ENCODE data around the gene ARL6IP4.

The ARL6IP4 gene

GRCh38 chr12:122991623-122992275 lies 11.3 kb downstream of the ARL6IP4 start:
- DNase-seq, result no peak

DNA sequence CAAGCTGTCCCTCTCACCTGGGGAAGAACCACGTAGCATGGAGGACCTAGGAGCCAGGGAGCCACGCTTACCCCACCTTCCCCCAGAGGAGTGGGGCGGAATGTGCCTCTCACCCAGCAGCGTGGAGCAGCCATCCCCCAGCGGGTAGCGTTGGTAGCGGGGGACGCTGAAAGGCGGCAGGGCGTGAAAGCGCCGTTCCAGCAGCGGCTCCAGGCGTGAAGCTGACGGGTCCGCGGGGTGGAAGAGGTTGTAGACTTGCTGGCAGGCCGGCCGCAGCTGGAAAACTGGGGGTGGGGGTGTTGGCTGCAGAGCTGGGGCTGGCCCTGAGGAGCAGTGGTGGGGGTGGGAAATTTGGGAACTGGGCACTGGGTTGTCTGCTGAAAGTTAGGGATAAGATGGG lies 11.9 kb downstream of the ARL6IP4 start:
- no peak for DNase-seq

DNA sequence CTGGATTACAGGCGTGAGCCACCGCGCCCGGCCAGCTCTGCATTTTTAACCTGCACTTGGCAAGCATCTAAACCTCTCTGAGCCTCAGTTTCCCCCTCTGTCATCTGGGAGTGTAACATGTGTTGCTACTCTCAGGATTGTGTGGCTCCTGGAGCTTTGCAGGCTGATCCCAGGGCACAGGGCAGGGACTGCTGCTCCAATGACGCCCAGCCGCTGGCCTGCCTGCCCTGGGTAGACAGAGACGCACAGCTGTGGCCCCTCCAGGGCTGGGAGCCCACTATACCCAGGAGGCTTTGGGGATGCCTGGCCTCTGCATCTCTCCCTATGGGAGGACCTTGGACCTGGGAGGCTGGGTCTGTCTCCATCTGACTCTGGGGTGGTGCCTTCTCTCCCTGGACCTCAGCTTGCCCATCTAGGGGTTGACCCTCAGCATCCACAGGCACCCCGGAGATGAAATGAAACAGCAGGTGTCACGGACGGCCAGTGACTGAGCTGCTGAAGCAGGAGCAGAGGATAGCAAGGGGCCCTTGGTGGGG lies 13.7 kb downstream of the ARL6IP4 start:
- no peak for DNase-seq

- no peak for DNase-seq
These were observed 14.5 kb downstream of the ARL6IP4 start for GRCh38 chr12:122994781-122995502.

- no peak for DNase-seq
These were observed 15.2 kb downstream of the ARL6IP4 start for GRCh38 chr12:122995503-122996187.

- no peak for DNase-seq
These were observed 15.7 kb downstream of the ARL6IP4 start for GRCh38 chr12:122996188-122996601.

DNA sequence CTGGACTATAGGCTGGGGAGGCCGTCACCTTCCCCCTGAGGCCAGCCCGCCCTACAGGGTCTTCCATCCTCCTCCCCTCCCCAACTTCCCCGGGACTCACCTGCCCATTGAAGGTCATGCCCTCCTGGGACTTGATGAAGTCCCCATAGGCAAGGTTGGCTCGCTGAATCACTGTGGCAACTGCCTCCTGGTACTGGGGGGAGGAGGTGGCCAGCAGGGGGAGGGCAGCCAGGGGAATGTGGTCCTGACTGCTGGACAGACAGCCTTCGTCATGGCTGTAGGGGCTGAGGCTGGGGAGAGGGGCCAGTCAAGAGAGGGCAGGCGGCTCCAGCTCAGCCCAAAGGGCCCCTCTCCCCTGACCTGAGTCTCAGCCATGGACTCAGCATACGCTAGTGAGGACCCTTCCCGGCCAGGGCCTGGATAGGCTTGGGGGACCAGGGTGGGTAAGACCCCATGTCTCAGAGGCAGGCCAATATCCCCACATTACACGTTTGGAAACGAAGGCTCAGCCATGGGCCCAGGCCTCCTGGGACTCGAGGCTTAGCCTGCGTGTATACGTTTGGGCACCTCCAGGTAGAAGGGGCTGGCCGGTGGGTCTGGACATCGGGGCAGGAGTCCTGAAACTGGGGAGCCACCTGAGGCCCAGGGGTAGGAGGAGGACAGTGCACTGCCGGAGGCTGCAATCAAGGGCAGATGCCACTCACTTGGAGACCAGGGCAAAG lies 16.3 kb downstream of the ARL6IP4 start:
- DNase-seq, result no peak

GRCh38 chr12:122997343-122998250 lies 17.1 kb downstream of the ARL6IP4 start:
- no peak for DNase-seq

GRCh38 chr12:122998316-122998715 lies 17.8 kb downstream of the ARL6IP4 start:
- no peak for DNase-seq

DNA sequence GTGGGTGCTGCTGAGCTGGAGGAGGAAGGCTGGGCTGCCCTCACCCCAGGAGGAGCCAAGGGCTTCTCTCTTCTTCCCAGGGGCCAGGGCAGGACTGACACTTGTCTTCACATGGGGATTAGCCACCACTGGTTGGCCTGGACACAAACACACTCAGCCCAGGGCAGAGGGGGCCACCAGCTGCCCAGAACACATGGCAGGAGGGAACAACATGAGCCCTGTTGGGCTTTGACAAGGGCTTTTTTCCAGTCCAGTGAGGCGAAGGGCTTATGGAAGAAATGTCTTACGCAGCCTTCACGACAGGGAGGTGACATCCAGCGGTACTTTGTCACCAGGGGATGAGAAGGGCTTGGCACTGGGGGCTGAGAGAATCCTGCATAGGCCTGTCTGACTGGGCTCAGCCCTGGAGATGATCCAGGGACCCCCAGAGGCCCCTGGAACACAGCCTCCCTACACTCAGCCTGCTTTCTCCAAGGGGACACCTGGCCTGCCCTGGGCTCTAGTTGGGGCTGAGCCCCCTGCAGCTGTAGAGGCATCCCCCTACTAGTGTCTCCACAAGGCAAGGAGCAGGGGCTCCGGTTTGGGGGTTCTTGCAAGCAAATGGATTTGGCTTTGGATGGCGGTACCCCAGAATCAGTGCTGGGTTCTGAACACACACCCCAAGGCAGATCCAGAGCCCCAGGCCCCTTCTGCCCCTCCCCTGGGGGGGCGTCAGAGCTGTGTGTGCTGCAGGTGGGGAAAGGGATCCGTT lies 18.9 kb downstream of the ARL6IP4 start:
- no peak for DNase-seq

DNA sequence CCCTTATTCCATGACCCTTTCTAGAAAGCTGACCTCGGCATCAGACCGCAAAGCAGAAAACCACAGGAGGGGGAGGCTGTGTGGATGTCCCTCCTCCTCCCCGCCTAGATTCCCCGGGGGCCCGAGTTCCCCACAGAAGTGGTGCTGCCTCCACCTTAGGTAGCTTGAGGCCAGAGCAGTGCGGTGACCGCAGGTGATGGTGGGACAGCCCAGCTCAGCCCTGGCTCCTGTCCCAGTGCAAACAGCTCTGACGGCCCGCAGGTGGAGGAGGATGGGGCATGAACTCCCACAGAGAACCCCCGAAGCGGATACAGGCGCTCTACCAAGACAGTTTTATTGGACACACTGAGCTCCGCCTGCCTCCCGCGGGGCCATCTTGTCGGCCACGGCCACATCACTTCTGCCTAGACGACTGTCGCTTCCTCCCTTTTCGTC lies 19.5 kb downstream of the ARL6IP4 start:
- DNase-seq, result no peak

- no peak for DNase-seq
These were observed 20.1 kb downstream of the ARL6IP4 start for GRCh38 chr12:123000578-123000977.

- no peak for DNase-seq
These were observed 21.0 kb downstream of the ARL6IP4 start for GRCh38 chr12:123001464-123001863.

GRCh38 chr12:123003257-123003656 lies 22.8 kb downstream of the ARL6IP4 start:
- no peak for DNase-seq

GRCh38 chr12:123004287-123004686 lies 23.8 kb downstream of the ARL6IP4 start:
- no peak for DNase-seq

GRCh38 chr12:123005081-123005626 lies 24.7 kb downstream of the ARL6IP4 start:
- DNase-seq, result no peak

DNA sequence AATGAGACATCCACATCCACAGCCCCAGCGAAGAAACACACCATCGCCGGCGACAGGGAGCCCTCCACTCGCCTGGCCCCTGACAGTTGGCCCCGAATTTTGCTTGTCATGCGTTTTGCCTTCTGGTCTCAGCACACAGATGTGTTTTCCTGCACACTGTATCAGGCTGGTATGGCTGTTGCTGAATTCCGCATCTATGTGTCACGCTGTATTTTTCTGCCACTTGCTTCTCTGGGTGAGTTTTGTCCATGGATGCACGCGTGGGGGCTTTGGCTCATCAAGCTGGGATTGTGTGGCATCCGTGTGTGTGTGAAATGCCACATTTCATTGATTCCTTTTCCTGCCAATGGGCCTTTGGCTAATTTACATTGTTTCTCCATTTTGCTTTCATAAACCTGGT lies 26.5 kb downstream of the ARL6IP4 start:
- no peak for DNase-seq

DNA sequence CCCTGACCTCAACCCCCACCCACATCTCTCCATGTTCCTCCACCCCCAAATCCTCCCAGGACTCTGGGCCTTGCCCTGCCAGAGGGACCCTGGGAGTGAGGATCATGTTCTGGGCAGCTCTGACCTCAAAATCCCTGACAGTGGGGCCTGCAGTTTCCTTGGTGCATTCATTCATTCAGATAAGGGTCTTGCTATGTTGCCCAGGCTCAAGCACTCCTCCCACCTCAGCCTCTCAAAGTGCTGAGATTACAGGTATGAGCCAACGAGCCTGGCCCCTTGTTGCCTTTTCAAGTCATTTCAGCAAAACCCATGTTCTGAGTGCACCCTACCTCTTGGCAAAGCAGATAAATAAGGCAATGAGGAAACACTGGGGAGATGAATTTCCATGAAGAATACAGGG lies 29.6 kb downstream of the ARL6IP4 start:
- DNase-seq, result no peak

DNA sequence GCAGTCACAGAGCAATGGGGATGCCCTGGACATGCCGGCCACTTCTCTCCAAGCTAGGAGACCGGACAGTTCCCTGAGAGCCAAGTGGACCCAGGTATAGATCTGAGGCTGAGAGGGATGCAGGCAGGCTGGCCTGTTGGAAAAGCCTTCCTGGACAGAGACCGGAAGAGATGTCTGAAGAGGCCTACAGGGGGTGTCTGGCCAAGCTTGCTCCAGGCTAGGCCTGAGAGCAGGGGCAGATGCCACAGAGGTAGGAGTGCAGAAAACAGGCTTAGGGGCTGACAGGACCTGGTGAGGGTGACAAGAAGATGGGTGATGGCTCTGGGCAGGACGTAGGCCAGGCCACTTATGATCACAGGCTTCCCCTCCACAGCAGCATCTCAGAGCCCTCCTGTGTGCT lies 30.2 kb downstream of the ARL6IP4 start:
- no peak for DNase-seq

- no peak for DNase-seq
These were observed 31.2 kb downstream of the ARL6IP4 start for GRCh38 chr12:123011701-123012100.
